ENCODE data around the gene VPS39.

DNA sequence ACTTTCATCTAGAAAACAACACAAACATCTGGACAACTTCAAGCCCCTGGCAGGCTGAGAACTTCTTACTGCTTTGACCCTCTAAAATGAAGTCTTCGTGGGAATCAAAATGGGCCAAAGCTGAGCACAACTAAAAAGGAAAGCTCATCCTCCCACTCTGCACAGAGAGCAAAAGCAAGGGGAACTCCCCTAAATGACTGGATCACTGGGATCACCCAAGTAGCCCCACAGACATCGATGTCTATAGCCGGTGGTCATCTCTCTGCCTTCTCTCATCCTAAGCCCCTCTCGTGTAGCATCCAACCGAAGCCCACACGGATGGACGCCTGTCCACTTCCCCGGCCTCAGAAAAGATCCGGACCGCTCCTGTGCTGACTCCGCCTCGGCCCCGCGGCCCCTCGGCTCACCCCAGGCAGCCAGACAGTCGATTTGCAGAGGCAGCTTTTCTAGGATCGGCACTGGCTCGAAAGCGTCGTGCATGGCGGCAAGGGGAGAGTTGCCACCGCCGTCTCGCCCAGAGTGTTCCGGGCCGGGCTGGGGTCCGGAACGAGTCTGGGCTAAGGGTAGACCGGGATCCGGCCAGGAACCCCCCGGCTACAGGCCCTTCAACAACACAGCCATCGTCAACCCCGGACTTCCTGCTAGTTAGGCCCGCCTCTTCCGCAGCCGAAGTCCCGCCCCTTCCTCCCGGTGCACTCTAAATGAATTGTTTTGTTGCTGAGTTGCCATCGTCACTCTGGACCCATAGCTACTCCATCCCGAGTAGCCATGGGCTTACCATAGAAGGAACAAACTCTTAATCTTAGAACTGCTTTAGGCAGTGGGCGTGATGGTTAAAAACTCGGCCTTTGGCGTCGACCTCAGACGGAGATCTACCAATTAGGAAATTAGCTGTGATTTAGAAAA is at the start of gene VPS39:
- no peak; the same call in 1 of the 2 replicates for TF ChIP-seq RAD21 (CRISPR knock-in tag; IDR thresholded peaks at IDR 0.05)
- TF ChIP-seq EP300 (IDR thresholded peaks at IDR 0.05; ENCODE audit: low read depth in 2 of 2, low read length in 2 of 2), result no peak
- TF ChIP-seq EP300 (CRISPR knock-in tag; IDR thresholded peaks at IDR 0.05; ENCODE audit: borderline replicate concordance), result no peak
- TF ChIP-seq ZNF558 (CRISPR knock-in tag; IDR thresholded peaks at IDR 0.05; ENCODE audit: borderline replicate concordance), result 0 out of 2 replicates have a peak, but pooled peaks have one; percentile 34
- TF ChIP-seq, protein P1, sequence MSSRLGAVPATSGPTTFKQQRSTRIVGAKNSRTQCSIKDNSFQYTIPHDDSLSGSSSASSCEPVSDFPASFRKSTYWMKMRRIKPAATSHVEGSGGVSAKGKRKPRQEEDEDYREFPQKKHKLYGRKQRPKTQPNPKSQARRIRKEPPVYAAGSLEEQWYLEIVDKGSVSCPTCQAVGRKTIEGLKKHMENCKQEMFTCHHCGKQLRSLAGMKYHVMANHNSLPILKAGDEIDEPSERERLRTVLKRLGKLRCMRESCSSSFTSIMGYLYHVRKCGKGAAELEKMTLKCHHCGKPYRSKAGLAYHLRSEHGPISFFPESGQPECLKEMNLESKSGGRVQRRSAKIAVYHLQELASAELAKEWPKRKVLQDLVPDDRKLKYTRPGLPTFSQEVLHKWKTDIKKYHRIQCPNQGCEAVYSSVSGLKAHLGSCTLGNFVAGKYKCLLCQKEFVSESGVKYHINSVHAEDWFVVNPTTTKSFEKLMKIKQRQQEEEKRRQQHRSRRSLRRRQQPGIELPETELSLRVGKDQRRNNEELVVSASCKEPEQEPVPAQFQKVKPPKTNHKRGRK (CRISPR knock-in tag; IDR thresholded peaks at IDR 0.05), result no peak
- peak; percentile 95 for TF ChIP-seq PHF20 (CRISPR knock-in tag; IDR thresholded peaks at IDR 0.05)
- TF ChIP-seq RNF2 (conservative IDR thresholded peaks at IDR 0.05; ENCODE audit: low read depth), result no peak
- TF ChIP-seq ZNF20 (CRISPR knock-in tag; IDR thresholded peaks at IDR 0.05), result peak; percentile 69; the same call in 1 of the 2 replicates
- 0 out of 2 replicates have a peak, but pooled peaks have one; percentile 65 for TF ChIP-seq SIN3A (IDR thresholded peaks at IDR 0.05; ENCODE audit: borderline replicate concordance, low read depth, low read length)
- TF ChIP-seq JUNB (CRISPR knock-in tag; IDR thresholded peaks at IDR 0.05; ENCODE audit: borderline replicate concordance), result no peak
- TF ChIP-seq RAD51 (IDR thresholded peaks at IDR 0.05; ENCODE audit: borderline replicate concordance), result no peak
- TF ChIP-seq GATAD1 (CRISPR knock-in tag; IDR thresholded peaks at IDR 0.05), result peak; percentile 88
- no peak for TF ChIP-seq CHD2 (IDR thresholded peaks at IDR 0.05; ENCODE audit: low read depth, low read length)
- TF ChIP-seq, protein P2, sequence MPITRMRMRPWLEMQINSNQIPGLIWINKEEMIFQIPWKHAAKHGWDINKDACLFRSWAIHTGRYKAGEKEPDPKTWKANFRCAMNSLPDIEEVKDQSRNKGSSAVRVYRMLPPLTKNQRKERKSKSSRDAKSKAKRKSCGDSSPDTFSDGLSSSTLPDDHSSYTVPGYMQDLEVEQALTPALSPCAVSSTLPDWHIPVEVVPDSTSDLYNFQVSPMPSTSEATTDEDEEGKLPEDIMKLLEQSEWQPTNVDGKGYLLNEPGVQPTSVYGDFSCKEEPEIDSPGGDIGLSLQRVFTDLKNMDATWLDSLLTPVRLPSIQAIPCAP (CRISPR knock-in tag; IDR thresholded peaks at IDR 0.05; ENCODE audit: low read depth), result no peak

Data from HepG2 (cell line).